ENCODE results near the gene PHRF1. TPM values are rescaled to one million over a fixed set of nuclear protein-coding genes. Genes with fewer than 3 reads are reported as not detected.

Gene PHRF1
- total and polyA plus RNA-seq, 9 of the 15 experiments (the other 6 are each of a cell fraction or from before 2014, with no cell fraction given) = 0.07 to 37.2 (median 7.7) TPM

DNA sequence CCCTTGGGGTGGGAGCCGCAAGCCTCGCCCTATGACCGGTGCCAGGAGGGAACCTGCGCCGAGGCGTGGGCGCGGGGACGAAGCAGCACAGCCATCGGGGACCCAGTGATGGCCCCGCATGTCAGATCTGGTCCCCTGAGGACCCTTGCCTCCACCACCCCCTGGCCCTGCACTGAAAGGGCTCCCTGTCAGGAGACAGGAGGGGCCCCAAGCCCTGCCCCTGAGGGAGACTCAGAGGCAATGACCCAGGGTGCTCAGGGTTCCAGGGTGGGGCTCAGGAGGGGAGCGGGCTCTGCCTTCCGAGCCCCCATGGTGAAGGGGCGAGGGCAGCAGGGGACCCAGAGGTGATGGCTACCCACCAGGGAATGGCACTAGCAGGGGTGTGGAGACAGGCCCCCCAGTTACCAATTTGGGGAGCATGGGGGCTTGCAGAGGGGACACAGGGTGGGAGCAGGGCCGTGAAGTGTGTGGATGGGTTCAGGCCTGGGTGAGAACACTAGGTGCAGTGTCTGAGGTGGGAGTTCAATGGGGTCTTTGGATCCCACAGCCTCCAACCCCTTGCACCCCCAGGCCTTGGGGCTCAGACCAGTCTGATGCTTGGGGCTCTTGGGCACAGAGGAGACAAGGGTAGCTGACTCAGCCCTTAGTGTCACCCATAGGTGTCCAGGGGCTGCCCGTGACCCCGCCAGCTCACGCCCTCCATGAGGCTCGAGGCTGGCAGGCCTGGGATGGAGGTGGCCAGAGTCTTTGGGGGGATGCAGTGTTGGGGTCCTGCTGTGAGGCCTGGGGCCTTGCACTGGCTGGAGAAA, 38.4 kb upstream of the PHRF1 start:
- FAIRE-seq = no peak
- H3K4me2 ChIP-seq (ENCODE audit: insufficient read depth, low read length) = peak overlapping the region; percentile 68
- H3K9ac ChIP-seq (ENCODE audit: insufficient read depth in 1 of 2, low read depth in 2 of 2, low read length in 2 of 2) = peak overlapping the region; percentile 48 to 82; a peak in 3 of 4 replicates
- ChIA-PET POLR2A (interaction anchor here (0.6 to 0.8 kb wide), 3 partner anchors 15 to 279 kb away, joined by 3 read pairs; no protein-coding TSS in a partner anchor), CTCF (ENCODE audit: low intra/inter-chr PET ratio) (no interaction called here)
- peak overlapping the region; percentile 33 for H3K4me3 ChIP-seq
- peak overlapping the region; percentile 87 for H2AFZ ChIP-seq (ENCODE audit: low read depth, low read length)
- H3K27me3 ChIP-seq (ENCODE audit: control insufficient read depth in 2 of 2, insufficient read depth in 2 of 2, low read length in 2 of 2) = no peaks in the 10 kb centered on the region
- peaks cover 15% of the 10 kb centered on the region; the same call in 1 of the 3 replicates for H3K36me3 ChIP-seq (ENCODE audit: control insufficient read depth, insufficient read depth, low read length)
- no peaks in the 10 kb centered on the region for H3K9me3 ChIP-seq (replicated peaks; ENCODE audit: control insufficient read depth, insufficient read depth, low read depth, low read length)
- intact Hi-C loops (cut with micrococcal nuclease) = no loop called here
- no peak for ATAC-seq
- 29% methylated on average over 18 of the region's 19 CpGs for WGBS (ENCODE audit: insufficient coverage, low coverage, missing lambda C conversion rate)
- H4K20me1 ChIP-seq (replicated peaks; ENCODE audit: control insufficient read depth, insufficient read depth, low read length) = 0 out of 2 replicates have a peak, but pooled peaks cover 4% of the 10 kb centered on the region
- peaks cover 22 to 76% of the 10 kb centered on the region in 2 experiments for H3K4me1 ChIP-seq (replicated peaks in 1 of 2; ENCODE audit: control insufficient read depth in 2 of 2, insufficient read depth in 2 of 2, low read length in 2 of 2)
- DNase-seq (ENCODE audit: extremely low read depth in 1 of 4, low spot score in 3 of 4) = no peak
- peak overlapping the region; percentile 36; the same call in 2 of the 3 replicates for H3K27ac ChIP-seq (ENCODE audit: extremely low read depth, low read depth, low read length)
- TSS peak; percentile 47 for BruUV-seq (replicated peaks)
- peaks cover 3% of the 10 kb centered on the region for H3K9me1 ChIP-seq (ENCODE audit: control insufficient read depth, insufficient read depth, low read length)
- H3K79me2 ChIP-seq (ENCODE audit: control insufficient read depth, insufficient read depth, low read length) = peaks cover 17% of the 10 kb centered on the region
- in situ Hi-C loops (cut with MboI) = no loop called here
- TF ChIP-seq, protein P1, sequence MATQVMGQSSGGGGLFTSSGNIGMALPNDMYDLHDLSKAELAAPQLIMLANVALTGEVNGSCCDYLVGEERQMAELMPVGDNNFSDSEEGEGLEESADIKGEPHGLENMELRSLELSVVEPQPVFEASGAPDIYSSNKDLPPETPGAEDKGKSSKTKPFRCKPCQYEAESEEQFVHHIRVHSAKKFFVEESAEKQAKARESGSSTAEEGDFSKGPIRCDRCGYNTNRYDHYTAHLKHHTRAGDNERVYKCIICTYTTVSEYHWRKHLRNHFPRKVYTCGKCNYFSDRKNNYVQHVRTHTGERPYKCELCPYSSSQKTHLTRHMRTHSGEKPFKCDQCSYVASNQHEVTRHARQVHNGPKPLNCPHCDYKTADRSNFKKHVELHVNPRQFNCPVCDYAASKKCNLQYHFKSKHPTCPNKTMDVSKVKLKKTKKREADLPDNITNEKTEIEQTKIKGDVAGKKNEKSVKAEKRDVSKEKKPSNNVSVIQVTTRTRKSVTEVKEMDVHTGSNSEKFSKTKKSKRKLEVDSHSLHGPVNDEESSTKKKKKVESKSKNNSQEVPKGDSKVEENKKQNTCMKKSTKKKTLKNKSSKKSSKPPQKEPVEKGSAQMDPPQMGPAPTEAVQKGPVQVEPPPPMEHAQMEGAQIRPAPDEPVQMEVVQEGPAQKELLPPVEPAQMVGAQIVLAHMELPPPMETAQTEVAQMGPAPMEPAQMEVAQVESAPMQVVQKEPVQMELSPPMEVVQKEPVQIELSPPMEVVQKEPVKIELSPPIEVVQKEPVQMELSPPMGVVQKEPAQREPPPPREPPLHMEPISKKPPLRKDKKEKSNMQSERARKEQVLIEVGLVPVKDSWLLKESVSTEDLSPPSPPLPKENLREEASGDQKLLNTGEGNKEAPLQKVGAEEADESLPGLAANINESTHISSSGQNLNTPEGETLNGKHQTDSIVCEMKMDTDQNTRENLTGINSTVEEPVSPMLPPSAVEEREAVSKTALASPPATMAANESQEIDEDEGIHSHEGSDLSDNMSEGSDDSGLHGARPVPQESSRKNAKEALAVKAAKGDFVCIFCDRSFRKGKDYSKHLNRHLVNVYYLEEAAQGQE (IDR thresholded peaks at IDR 0.05; ENCODE audit: borderline replicate concordance) = no peak
- TF ChIP-seq, protein P1 (CRISPR knock-in tag; IDR thresholded peaks at IDR 0.05; ENCODE audit: low read depth) = 0 out of 2 replicates have a peak, but pooled peaks have one; percentile 19
- TF ChIP-seq THRAP3 (IDR thresholded peaks at IDR 0.05; ENCODE audit: borderline replicate concordance) (no peak), ZFX (CRISPR knock-in tag; IDR thresholded peaks at IDR 0.05) (no peak), OTX1 (CRISPR knock-in tag; IDR thresholded peaks at IDR 0.05) (peak; percentile 64; the same call in 1 of the 2 replicates), ZNF316 (IDR thresholded peaks at IDR 0.05) (peak; percentile 38), E2F3 (CRISPR knock-in tag; IDR thresholded peaks at IDR 0.05) (0 out of 2 replicates have a peak, but pooled peaks have one; percentile 34), ETV6 (IDR thresholded peaks at IDR 0.05; ENCODE audit: borderline replicate concordance in 1 of 2, low read depth in 2 of 2, low read length in 1 of 2) (no peak), ETV6 (CRISPR knock-in tag; IDR thresholded peaks at IDR 0.05; ENCODE audit: borderline replicate concordance) (no peak), HDAC1 (IDR thresholded peaks at IDR 0.05) (no peak), ZBTB7A (IDR thresholded peaks at IDR 0.05; ENCODE audit: borderline replicate concordance, control insufficient read depth, low read depth, low read length) (no peak), POLR2AphosphoS5 (IDR thresholded peaks at IDR 0.05; ENCODE audit: control insufficient read depth, insufficient read depth, low read depth, low read length) (no peak), ZFPM2 (CRISPR knock-in tag; IDR thresholded peaks at IDR 0.05) (no peak), CREM (IDR thresholded peaks at IDR 0.05; ENCODE audit: low read depth) (no peak)

Data from K562 (cell line).